MCF 10A (cell line): ENCODE results near the gene TMEM209. TPM values are rescaled to one million over a fixed set of nuclear protein-coding genes. Genes with fewer than 3 reads are reported as not detected.
"Not testable (repeated sequence)": the region's sequence is repeated elsewhere in the genome, so short reads cannot be mapped to it uniquely, and the experiment has no call there.

ENCODE experiments used
- BruUV-seq: library from RNA; stranded (reverse); fragments of 400-500 nt; replicated peaks from 2 replicates; lab custom pipeline; 2021; lab: Mats Ljungman, UMichigan
- CTCF ChIA-PET: fragments of 300-600 bp; sonication (Branson Sonifier 250); formaldehyde crosslinking; extraction: SDS; loops from one replicate; lab custom pipeline; 2021; ENCODE audit warnings: antibody characterized with exemption, inconsistent platforms; lab: Yijun Ruan, JAX
- POLR2A ChIA-PET: fragments of 300-600, 350-650 bp; sonication (Branson Sonifier 250); formaldehyde crosslinking; extraction: SDS; loops from one replicate; lab custom pipeline; 2020; ENCODE audit warnings: antibody characterized with exemption, inconsistent platforms; lab: Yijun Ruan, JAX
- DNase-seq: peaks from one replicate; pipeline ENCODE4 v3.0.0-alpha.2; 2018; ENCODE audit not compliant: unreplicated experiment
- H3K27ac Mint-ChIP-seq: one replicate; pipeline ENCODE4 v1.8.0; 2022; ENCODE audit warnings: mild to moderate bottlenecking, low read depth, mixed read lengths; ENCODE audit not compliant: unreplicated experiment
- H3K27me3 Mint-ChIP-seq: one replicate; pipeline ENCODE4 v1.8.0; 2022; ENCODE audit warnings: mixed read lengths; ENCODE audit not compliant: insufficient read depth, unreplicated experiment
- H3K36me3 Mint-ChIP-seq: one replicate; pipeline ENCODE4 v1.8.0; 2022; ENCODE audit warnings: mild to moderate bottlenecking, moderate library complexity, mixed read lengths; ENCODE audit not compliant: insufficient read depth, unreplicated experiment
- H3K4me1 Mint-ChIP-seq: one replicate; pipeline ENCODE4 v1.8.0; 2022; ENCODE audit warnings: mixed read lengths; ENCODE audit not compliant: insufficient read depth, unreplicated experiment
- H3K4me3 Mint-ChIP-seq: one replicate; pipeline ENCODE4 v1.8.0; 2022; ENCODE audit warnings: mild to moderate bottlenecking, moderate library complexity, mixed read lengths; ENCODE audit not compliant: unreplicated experiment
- H3K9me3 Mint-ChIP-seq: one replicate; pipeline ENCODE4 v1.8.0; 2022; ENCODE audit warnings: mixed read lengths; ENCODE audit not compliant: unreplicated experiment
- intact Hi-C: fragments of 100-400 bp; cut with micrococcal nuclease; formaldehyde crosslinking; loops from 2 replicates; pipeline ENCODE4 v1.14.1; 2022
- total RNA-seq: library from RNA; stranded (reverse); gene quantifications from 2 replicates; pipeline ENCODE4 v1.2.3, GENCODE V29; 2022
- TF ChIP-seq, protein P1 (sequence below): fragments of 200-600 bp; IDR thresholded peaks from one replicate; pipeline ENCODE4 v1.8.0; 2022; ENCODE audit warnings: antibody characterized with exemption, mild to moderate bottlenecking; ENCODE audit not compliant: unreplicated experiment

TMEM209 gene
- total RNA-seq, 1 experiment from 2014 or later: 38.3 TPM

DNA sequence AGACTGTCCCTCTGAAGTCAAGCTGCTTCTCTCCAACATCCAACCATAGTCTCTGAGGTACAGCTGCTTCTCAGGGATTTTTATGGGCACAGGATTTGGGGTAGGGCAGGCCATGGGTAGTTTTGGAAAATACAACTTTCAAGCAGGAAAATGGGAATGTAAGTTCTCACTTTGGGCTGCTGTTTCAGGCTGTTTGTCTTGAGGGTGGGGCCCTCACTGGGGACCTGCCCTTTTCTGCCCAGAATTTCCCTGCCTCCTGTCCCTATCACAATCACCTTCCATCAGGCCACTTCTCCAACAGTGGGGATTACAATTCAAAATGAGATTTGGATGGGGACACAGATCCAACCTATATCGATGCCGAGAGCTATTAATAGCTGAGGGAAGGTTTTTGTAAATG lies 27.0 kb upstream of the TMEM209 start:
- no peak for DNase-seq
- no peak overlapping the region for H3K4me3 Mint-ChIP-seq
- no TSS peak for BruUV-seq
- ChIA-PET CTCF (interaction anchor here (0.8 to 0.9 kb wide), 2 partner anchors 10 to 526 kb away, joined by 3 read pairs; no protein-coding TSS in a partner anchor), POLR2A (interaction anchor here (0.6 kb wide), 1 partner anchor 12 kb away, joined by 3 read pairs; no protein-coding TSS in a partner anchor)
- H3K27me3 Mint-ChIP-seq: no peaks in the 10 kb centered on the region
- no peaks in the 10 kb centered on the region for H3K9me3 Mint-ChIP-seq
- no peaks in the 10 kb centered on the region for H3K4me1 Mint-ChIP-seq
- TF ChIP-seq, protein P1, sequence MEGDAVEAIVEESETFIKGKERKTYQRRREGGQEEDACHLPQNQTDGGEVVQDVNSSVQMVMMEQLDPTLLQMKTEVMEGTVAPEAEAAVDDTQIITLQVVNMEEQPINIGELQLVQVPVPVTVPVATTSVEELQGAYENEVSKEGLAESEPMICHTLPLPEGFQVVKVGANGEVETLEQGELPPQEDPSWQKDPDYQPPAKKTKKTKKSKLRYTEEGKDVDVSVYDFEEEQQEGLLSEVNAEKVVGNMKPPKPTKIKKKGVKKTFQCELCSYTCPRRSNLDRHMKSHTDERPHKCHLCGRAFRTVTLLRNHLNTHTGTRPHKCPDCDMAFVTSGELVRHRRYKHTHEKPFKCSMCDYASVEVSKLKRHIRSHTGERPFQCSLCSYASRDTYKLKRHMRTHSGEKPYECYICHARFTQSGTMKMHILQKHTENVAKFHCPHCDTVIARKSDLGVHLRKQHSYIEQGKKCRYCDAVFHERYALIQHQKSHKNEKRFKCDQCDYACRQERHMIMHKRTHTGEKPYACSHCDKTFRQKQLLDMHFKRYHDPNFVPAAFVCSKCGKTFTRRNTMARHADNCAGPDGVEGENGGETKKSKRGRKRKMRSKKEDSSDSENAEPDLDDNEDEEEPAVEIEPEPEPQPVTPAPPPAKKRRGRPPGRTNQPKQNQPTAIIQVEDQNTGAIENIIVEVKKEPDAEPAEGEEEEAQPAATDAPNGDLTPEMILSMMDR: no peak
- no peaks in the 10 kb centered on the region for H3K36me3 Mint-ChIP-seq
- intact Hi-C loops: no loop called here
- no peak overlapping the region for H3K27ac Mint-ChIP-seq

DNA sequence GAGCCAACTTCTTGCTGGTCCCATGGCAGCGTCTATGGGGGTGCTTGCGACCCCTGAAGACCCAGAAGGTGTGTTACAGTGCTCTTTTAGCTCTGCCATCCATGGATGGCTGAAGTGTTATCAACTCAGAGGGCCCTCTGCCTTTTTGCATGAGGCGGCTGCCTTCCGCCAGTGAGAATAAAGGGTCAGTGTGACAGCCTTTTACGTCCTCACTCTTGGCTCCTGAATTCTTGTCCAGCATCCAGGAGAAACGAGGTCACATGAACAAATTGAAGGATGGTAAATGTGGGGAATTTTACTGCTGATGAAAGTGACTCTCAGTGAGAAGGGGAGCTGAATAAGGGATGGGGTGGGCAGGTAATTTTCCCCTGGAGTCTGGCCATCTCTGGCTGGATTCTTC lies 26.6 kb upstream of the TMEM209 start:
- intact Hi-C loops: no loop called here
- Mint-ChIP-seq H3K4me3 (no peak overlapping the region), H3K27ac (no peak overlapping the region), H3K9me3 (no peaks in the 10 kb centered on the region), H3K36me3 (no peaks in the 10 kb centered on the region), H3K4me1 (no peaks in the 10 kb centered on the region), H3K27me3 (no peaks in the 10 kb centered on the region)
- ChIA-PET CTCF (interaction anchor here (0.8 to 0.9 kb wide), 2 partner anchors 10 to 1170 kb away, joined by 3 read pairs; no protein-coding TSS in a partner anchor), POLR2A (no interaction called here)
- TF ChIP-seq, protein P1: no peak
- no peak for DNase-seq
- BruUV-seq: no TSS peak

DNA sequence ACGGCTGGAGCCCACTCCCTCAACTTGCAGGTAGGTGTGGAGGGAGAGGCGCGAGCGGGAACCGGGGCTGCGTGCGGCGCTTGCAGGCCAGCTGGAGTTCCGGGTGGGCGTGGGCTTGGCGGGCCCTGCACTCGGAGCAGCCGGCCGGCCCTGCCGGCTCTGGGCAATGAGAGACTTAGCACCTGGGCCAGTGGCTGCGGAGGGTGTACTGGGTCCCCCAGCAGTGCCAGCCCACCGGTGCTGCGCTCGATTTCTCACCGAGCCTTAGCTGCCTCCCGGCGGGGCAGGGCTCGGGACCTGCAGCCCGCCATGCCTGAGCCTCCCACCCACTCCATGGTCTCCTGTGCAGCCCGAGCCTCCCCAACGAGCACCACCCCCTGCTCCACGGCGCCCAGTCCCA lies 24.8 kb upstream of the TMEM209 start:
- intact Hi-C loops, POLR2A ChIA-PET, CTCF ChIA-PET: not testable (repeated sequence)

DNA sequence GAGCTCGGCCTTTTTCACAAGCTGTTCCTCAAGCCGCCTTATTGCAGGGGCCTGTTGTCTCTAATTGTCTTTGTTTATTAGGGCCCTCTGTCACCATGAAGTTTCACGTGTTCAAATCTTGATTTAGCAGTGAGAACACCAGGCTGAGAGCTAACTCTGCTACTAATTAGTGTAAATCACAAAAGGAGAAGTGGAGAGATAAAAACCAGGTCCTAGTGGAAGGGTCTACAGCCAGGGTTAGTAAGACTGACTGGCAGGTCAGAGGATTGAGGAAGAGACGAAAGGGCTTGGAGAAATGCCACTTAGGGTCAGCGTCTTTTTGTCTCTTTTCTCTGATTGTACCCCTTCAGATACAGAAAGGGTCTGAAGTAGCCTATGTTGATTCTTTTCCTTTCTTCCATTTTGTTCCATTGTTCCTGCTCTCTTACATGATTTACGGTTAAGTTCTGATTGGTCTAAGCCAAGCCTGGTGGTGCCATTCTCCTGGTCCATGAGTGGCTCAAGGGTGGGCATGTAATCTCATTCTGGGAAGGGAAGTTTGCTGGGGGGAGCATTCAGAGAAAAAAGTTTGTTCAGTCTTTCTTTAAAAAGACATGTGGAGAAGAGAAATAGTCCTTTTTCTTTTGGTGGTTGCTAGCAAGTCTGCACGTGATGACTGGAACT lies 23.8 kb upstream of the TMEM209 start:
- Mint-ChIP-seq H3K36me3 (no peaks in the 10 kb centered on the region), H3K4me3 (no peak overlapping the region), H3K9me3 (no peaks in the 10 kb centered on the region), H3K27me3 (no peaks in the 10 kb centered on the region), H3K27ac (no peak overlapping the region), H3K4me1 (no peaks in the 10 kb centered on the region)
- POLR2A ChIA-PET: no interaction called here
- no peak for DNase-seq
- TF ChIP-seq, protein P1: no peak
- CTCF ChIA-PET: no interaction called here
- BruUV-seq: no TSS peak
- intact Hi-C loops: no loop called here

More for the DNA sequence above, 24.8 kb upstream of the TMEM209 start:
- BruUV-seq, DNase-seq, H3K36me3 Mint-ChIP-seq, H3K9me3 Mint-ChIP-seq, H3K4me3 Mint-ChIP-seq, H3K4me1 Mint-ChIP-seq, H3K27me3 Mint-ChIP-seq, H3K27ac Mint-ChIP-seq: not testable (repeated sequence)
